B cell (primary cell): Measurements from ENCODE around the gene MAVS. TPM values are rescaled to one million over a fixed set of nuclear protein-coding genes. Genes with fewer than 3 reads are reported as not detected.

Source experiments
- ATAC-seq: fragments of 200-7000 bp; cut with Tn5 transposase; one replicate; pipeline ENCODE4 v1.10.0; 2021; ENCODE audit warnings: low read depth, mild to moderate bottlenecking, moderate number of reproducible peaks, moderate library complexity
- CTCF ChIA-PET: fragments of 350-600 bp; sonication (Branson Sonifier 250); formaldehyde crosslinking; loops from one replicate; lab custom pipeline; 2021; ENCODE audit warnings: antibody characterized with exemption, inconsistent platforms; lab: Charles Lee
- POLR2A ChIA-PET: fragments of 350-600 bp; sonication (Branson Sonifier 250); formaldehyde crosslinking; loops from one replicate; lab custom pipeline; 2021; ENCODE audit warnings: antibody characterized with exemption; lab: Charles Lee
- DNase-seq: peaks from one replicate; pipeline ENCODE4 v3.0.0; 2013
- H2AFZ ChIP-seq: 2 replicates; pipeline ENCODE4 v1.6.1; 2012; ENCODE audit warnings: mild to moderate bottlenecking, low read depth, low read length; ENCODE audit not compliant: insufficient read depth, poor library complexity, severe bottlenecking
- H3K27ac ChIP-seq, 2 donors: 1 replicate in 1 of 2; 2 replicates in 1 of 2; pipeline ENCODE4 v1.5.1; 2012 to 2013; ENCODE audit warnings: low read length in 2 of 2, mild to moderate bottlenecking in 2 of 2, moderate library complexity in 1 of 2
- H3K27me3 ChIP-seq, 4 experiments: fragments of 200-600 bp in 1 of 4; sonication (generic) in 1 of 4; replicated peaks in 1 of 4; 1 replicate in 2 of 4; 2 replicates in 2 of 4; pipeline versions ENCODE4 v1.6.1 to v1.7.0; 2013 to 2016; ENCODE audit warnings: low read length in 3 of 4, mild to moderate bottlenecking in 2 of 4, mixed read lengths in 1 of 4, moderate library complexity in 1 of 4; ENCODE audit not compliant: insufficient read depth in 4 of 4, control insufficient read depth in 3 of 4; ENCODE audit errors: control extremely low read depth in 1 of 4
- H3K36me3 ChIP-seq, 2 experiments: replicated peaks in 1 of 2; 1 replicate in 1 of 2; 2 replicates in 1 of 2; pipeline versions ENCODE4 v1.6.1 to v1.7.1; 2013; ENCODE audit warnings: low read length in 1 of 2; ENCODE audit not compliant: insufficient read depth in 2 of 2, control insufficient read depth in 1 of 2; ENCODE audit errors: control extremely low read depth in 1 of 2, extremely low read depth in 1 of 2
- H3K4me1 ChIP-seq, 2 donors: fragments of 200-600 bp in 1 of 2; sonication (generic) in 1 of 2; 1 replicate in 1 of 2; 2 replicates in 1 of 2; pipeline versions ENCODE4 v1.5.1 to v1.6.1; 2013 to 2017; ENCODE audit warnings: low read length in 2 of 2; ENCODE audit not compliant: control insufficient read depth in 2 of 2, insufficient read depth in 2 of 2
- H3K4me2 ChIP-seq: replicated peaks from 2 replicates; pipeline ENCODE3; 2012; ENCODE audit warnings: mild to moderate bottlenecking, low read depth, low read length; ENCODE audit not compliant: poor library complexity, severe bottlenecking
- H3K4me3 ChIP-seq, 5 experiments: fragments of 200-600 bp in 1 of 5; sonication (generic) in 1 of 5; 1 replicate in 3 of 5; 2 replicates in 2 of 5; pipeline versions ENCODE4 v1.5.1 to v1.7.0; 2011 to 2016; ENCODE audit warnings: low read length in 4 of 5, mild to moderate bottlenecking in 4 of 5, low read depth in 2 of 5, control low read depth in 1 of 5, moderate library complexity in 1 of 5; ENCODE audit not compliant: insufficient read depth in 1 of 5; ENCODE audit errors: control extremely low read depth in 1 of 5, extremely low read depth in 1 of 5
- H3K79me2 ChIP-seq: fragments of 200-600 bp; sonication (generic); one replicate; pipeline ENCODE4 v1.6.0; 2016; ENCODE audit warnings: low read length; ENCODE audit not compliant: control insufficient read depth, insufficient read depth
- H3K9ac ChIP-seq: fragments of 200-600 bp; sonication (generic); 2 replicates; pipeline ENCODE4 v1.6.1; 2017; ENCODE audit warnings: mild to moderate bottlenecking, low read length, moderate library complexity
- H3K9me3 ChIP-seq, 3 donors: one replicate each; pipeline versions ENCODE4 v1.6.1 to v1.7.1; 2013; ENCODE audit warnings: low read length in 2 of 3; ENCODE audit not compliant: control insufficient read depth in 2 of 3, insufficient read depth in 1 of 3; ENCODE audit errors: control extremely low read depth in 1 of 3
- H4K20me1 ChIP-seq: 2 replicates; pipeline ENCODE4 v1.6.0; 2012; ENCODE audit warnings: mild to moderate bottlenecking, low read length; ENCODE audit not compliant: insufficient read depth, control insufficient read depth, poor library complexity, severe bottlenecking
- H3K27ac Mint-ChIP-seq: one replicate; pipeline ENCODE4 v1.8.0; 2021; ENCODE audit warnings: mixed read lengths
- H3K27me3 Mint-ChIP-seq: one replicate; pipeline ENCODE4 v1.8.0; 2021; ENCODE audit warnings: mixed read lengths
- H3K4me1 Mint-ChIP-seq: one replicate; pipeline ENCODE4 v1.8.0; 2021; ENCODE audit warnings: mixed read lengths
- H3K4me3 Mint-ChIP-seq: one replicate; pipeline ENCODE4 v1.8.0; 2021; ENCODE audit warnings: mixed read lengths
- H3K9me3 Mint-ChIP-seq: one replicate; pipeline ENCODE4 v1.8.0; 2022; ENCODE audit warnings: mixed read lengths; ENCODE audit not compliant: insufficient read depth
- EZH2 ChIP-seq: IDR thresholded peaks from 2 replicates; pipeline ENCODE4 v1.6.1; 2012; ENCODE audit warnings: borderline replicate concordance, low read depth, mild to moderate bottlenecking, moderate library complexity, low read length; ENCODE audit not compliant: insufficient read depth, poor library complexity, severe bottlenecking
- WGBS: methylation state at CpG from one replicate; pipeline ENCODE4 v1.1.5; 2013; ENCODE audit warnings: missing lambda C conversion rate; ENCODE audit not compliant: insufficient coverage; 5-methylcytosine and 5-hydroxymethylcytosine counted together
- intact Hi-C: fragments of 100-400 bp; cut with micrococcal nuclease; formaldehyde crosslinking; loops from one replicate; pipeline ENCODE4 v1.10.0; 2022
- polyA plus RNA-seq: library from polyadenylated mRNA; depleted of rRNA; stranded (reverse); fragments of >200 nt; gene quantifications from 2 replicates; pipeline ENCODE4 v1.2.3, GENCODE V29; 2012
- total RNA-seq, 2 donors: library from RNA; stranded (reverse); fragments of 120-200 nt in 1 of 2; gene quantifications; 1 replicate in 1 of 2; 2 replicates in 1 of 2; pipeline versions ENCODE4 v1.2.3 to v1.2.4, GENCODE V29; 2013 to 2022
- TF ChIP-seq, protein P1 (sequence below): fragments of 200-600 bp; IDR thresholded peaks from one replicate; pipeline ENCODE4 v1.8.0; 2022; ENCODE audit warnings: antibody characterized with exemption, mild to moderate bottlenecking

MAVS gene
- total and polyA plus RNA-seq, 2 donors (not counting 1 experiment from before 2014, with no cell fraction given), result 17.2 to 52.2 TPM

DNA sequence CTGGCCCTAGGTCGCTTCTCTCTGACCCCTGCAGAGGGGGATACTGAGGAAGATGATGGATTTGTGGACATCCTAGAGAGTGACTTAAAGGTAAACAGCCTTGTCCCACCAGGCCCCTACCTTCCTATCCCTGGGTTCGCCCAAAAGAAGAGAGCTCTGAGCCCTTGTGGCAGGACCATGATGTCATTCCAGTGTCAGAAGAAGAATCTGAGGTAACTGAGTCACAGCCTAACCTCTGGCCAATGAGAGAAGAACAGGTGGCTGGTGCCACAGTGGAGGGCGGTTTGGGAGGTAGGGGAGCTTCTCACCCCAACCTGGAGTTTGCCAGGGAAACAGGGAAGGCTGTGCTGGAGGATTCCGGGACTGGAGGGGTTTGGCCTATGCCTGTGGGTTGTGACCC, 45.3 kb upstream of the MAVS start:
- Mint-ChIP-seq H3K27me3 (no peaks in the 10 kb centered on the region), H3K4me1 (peaks cover 65% of the 10 kb centered on the region), H3K27ac (peak overlapping the region; percentile 94), H3K4me3 (no peak overlapping the region), H3K9me3 (no peaks in the 10 kb centered on the region)
- ChIA-PET POLR2A (interaction anchor here (1.0 kb wide), 1 partner anchor 10 kb away, joined by 3 read pairs; no protein-coding TSS in a partner anchor), CTCF (interaction anchor here (1.2 to 2.7 kb wide), 3 partner anchors 12 to 53 kb away, joined by 3 to 13 read pairs (median 5); partner anchors contain the start of gene AP5S1)
- H4K20me1 ChIP-seq, result peaks cover 4% of the 10 kb centered on the region
- H3K27me3 ChIP-seq, result no peaks in the 10 kb centered on the region
- DNase-seq (no peak), ATAC-seq (no peak)
- H3K36me3 ChIP-seq, result peaks cover 0 to 62% of the 10 kb centered on the region in 2 experiments
- H3K79me2 ChIP-seq, result peaks cover 43% of the 10 kb centered on the region
- H3K9me3 ChIP-seq, result no peaks in the 10 kb centered on the region
- intact Hi-C loops, result no loop called here
- H3K4me3 ChIP-seq, result no peak overlapping the region
- H3K4me1 ChIP-seq, result peaks cover 49 to 67% of the 10 kb centered on the region in 2 donors
- H3K9ac ChIP-seq, result no peak overlapping the region
- H3K27ac ChIP-seq, result peak overlapping the region; percentile 79 to 85
- no peak overlapping the region for H3K4me2 ChIP-seq
- WGBS, result 93% methylated on average over 4 of the region's 4 CpGs
- no peak for TF ChIP-seq EZH2
- TF ChIP-seq, protein P1, sequence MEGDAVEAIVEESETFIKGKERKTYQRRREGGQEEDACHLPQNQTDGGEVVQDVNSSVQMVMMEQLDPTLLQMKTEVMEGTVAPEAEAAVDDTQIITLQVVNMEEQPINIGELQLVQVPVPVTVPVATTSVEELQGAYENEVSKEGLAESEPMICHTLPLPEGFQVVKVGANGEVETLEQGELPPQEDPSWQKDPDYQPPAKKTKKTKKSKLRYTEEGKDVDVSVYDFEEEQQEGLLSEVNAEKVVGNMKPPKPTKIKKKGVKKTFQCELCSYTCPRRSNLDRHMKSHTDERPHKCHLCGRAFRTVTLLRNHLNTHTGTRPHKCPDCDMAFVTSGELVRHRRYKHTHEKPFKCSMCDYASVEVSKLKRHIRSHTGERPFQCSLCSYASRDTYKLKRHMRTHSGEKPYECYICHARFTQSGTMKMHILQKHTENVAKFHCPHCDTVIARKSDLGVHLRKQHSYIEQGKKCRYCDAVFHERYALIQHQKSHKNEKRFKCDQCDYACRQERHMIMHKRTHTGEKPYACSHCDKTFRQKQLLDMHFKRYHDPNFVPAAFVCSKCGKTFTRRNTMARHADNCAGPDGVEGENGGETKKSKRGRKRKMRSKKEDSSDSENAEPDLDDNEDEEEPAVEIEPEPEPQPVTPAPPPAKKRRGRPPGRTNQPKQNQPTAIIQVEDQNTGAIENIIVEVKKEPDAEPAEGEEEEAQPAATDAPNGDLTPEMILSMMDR, result no peak
- no peak overlapping the region for H2AFZ ChIP-seq

DNA sequence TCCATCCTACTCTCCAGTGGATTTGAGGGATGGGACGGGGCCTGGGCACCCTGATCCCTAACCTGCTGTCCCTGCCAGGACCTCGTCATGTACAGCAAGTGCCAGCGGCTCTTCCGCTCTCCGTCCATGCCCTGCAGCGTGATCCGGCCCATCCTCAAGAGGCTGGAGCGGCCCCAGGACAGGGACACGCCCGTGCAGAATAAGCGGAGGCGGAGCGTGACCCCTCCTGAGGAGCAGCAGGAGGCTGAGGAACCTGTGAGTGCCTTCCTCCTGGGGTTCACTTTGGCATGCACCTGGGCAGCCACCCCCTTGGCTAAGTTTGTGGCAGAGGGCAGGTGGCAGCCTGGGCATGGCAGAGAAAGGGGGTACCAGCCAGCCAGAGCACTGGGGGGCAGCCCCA, 44.8 kb upstream of the MAVS start:
- peak overlapping the region; percentile 32 for H3K27ac Mint-ChIP-seq
- ATAC-seq, result no peak
- DNase-seq, result no peak
- intact Hi-C loops, result no loop called here
- Histone ChIP-seq H3K4me1 (peaks cover 46 to 62% of the 10 kb centered on the region in 2 donors), H3K27me3 (no peaks in the 10 kb centered on the region), H3K36me3 (peaks cover 0 to 62% of the 10 kb centered on the region in 2 experiments), H3K79me2 (peaks cover 42% of the 10 kb centered on the region), H3K9me3 (no peaks in the 10 kb centered on the region), H4K20me1 (peaks cover 4% of the 10 kb centered on the region), H3K4me3 (no peak overlapping the region), H3K27ac (peak overlapping the region in 1 of 2 donors; percentile 85), H3K9ac (no peak overlapping the region), H2AFZ (no peak overlapping the region), H3K4me2 (no peak overlapping the region)
- no peak overlapping the region for H3K4me3 Mint-ChIP-seq
- no peaks in the 10 kb centered on the region for H3K27me3 Mint-ChIP-seq
- WGBS, result 99% methylated on average over 13 of the region's 13 CpGs
- no peak for TF ChIP-seq EZH2
- TF ChIP-seq, protein P1, result no peak
- peaks cover 63% of the 10 kb centered on the region for H3K4me1 Mint-ChIP-seq
- POLR2A ChIA-PET, result no interaction called here
- H3K9me3 Mint-ChIP-seq, result no peaks in the 10 kb centered on the region
- CTCF ChIA-PET, result interaction anchor here (1.2 to 2.7 kb wide), 2 partner anchors 13 to 53 kb away, joined by 3 to 13 read pairs; no protein-coding TSS in a partner anchor
